Measurements from ENCODE around the gene SYDE2.

DNA sequence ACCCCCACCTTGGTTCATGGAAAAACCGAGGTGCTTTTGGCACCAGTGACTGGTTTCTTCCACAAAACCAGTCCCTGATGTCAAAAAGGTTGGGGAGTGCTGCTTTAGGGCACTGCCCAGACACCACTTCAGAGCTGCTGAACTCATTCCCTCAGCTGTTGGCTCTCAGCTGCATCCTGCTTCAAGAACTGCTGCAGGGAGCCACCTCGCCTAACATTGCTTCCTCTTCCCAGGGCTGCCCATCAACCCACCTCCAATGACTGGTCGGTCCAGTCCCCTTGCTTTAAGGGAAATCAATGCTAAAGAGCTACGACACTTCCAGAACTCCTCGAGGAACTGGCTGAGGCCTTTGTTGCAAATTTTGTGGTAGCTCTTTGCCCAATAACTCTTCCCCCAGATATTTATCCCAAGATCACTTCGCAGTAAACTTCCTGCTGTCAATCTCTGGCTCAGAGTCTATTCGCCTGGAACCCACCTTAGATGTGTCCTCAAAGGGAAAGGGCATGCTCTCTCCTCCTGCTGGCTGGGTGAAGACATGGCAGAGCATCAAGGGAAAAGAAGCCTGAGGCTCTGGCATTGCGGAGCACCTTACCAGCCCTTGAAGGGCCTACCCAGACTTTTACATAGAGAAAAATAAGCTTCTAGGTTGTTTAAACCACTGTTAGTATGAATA is 29.6 kb upstream of the SYDE2 start:
- TF ChIP-seq, protein P1, sequence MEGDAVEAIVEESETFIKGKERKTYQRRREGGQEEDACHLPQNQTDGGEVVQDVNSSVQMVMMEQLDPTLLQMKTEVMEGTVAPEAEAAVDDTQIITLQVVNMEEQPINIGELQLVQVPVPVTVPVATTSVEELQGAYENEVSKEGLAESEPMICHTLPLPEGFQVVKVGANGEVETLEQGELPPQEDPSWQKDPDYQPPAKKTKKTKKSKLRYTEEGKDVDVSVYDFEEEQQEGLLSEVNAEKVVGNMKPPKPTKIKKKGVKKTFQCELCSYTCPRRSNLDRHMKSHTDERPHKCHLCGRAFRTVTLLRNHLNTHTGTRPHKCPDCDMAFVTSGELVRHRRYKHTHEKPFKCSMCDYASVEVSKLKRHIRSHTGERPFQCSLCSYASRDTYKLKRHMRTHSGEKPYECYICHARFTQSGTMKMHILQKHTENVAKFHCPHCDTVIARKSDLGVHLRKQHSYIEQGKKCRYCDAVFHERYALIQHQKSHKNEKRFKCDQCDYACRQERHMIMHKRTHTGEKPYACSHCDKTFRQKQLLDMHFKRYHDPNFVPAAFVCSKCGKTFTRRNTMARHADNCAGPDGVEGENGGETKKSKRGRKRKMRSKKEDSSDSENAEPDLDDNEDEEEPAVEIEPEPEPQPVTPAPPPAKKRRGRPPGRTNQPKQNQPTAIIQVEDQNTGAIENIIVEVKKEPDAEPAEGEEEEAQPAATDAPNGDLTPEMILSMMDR (IDR thresholded peaks at IDR 0.05): peak in 4 of 6 experiments; percentile 3 to 36 (median 17)
- no peak for TF ChIP-seq POLR2A (IDR thresholded peaks at IDR 0.05)

Data from Peyer's patch (tissue), 4 donors.